Epithelial cell of proximal tubule (primary cell): Measurements from ENCODE around the gene PAQR8. TPM values are rescaled to one million over a fixed set of nuclear protein-coding genes. Genes with fewer than 3 reads are reported as not detected.

Source experiments
- DNase-seq: peaks from one replicate; pipeline ENCODE4 v3.0.0-alpha.2; 2011; ENCODE audit warnings: low read depth
- H3K4me3 ChIP-seq: 2 replicates; pipeline ENCODE4 v1.5.1; 2011; ENCODE audit warnings: low read depth, mild to moderate bottlenecking, low read length
- CTCF ChIP-seq: conservative IDR thresholded peaks from 2 replicates; pipeline ENCODE4 v1.5.1; 2012; ENCODE audit warnings: low read depth, mild to moderate bottlenecking, low read length
- total RNA-seq: library from RNA; depleted of rRNA; stranded (reverse); fragments of >200 nt; gene quantifications from 2 replicates; pipeline ENCODE4 v1.2.3, GENCODE V29; 2015

PAQR8 gene
- total RNA-seq, 1 donor from 2014 or later = 8.2 TPM

GRCh38 chr6:52360028-52360427 is 1.9 kb upstream of the PAQR8 start:
- H3K4me3 ChIP-seq = no peak overlapping the region
- no peak for DNase-seq
- no peak for TF ChIP-seq CTCF

DNA sequence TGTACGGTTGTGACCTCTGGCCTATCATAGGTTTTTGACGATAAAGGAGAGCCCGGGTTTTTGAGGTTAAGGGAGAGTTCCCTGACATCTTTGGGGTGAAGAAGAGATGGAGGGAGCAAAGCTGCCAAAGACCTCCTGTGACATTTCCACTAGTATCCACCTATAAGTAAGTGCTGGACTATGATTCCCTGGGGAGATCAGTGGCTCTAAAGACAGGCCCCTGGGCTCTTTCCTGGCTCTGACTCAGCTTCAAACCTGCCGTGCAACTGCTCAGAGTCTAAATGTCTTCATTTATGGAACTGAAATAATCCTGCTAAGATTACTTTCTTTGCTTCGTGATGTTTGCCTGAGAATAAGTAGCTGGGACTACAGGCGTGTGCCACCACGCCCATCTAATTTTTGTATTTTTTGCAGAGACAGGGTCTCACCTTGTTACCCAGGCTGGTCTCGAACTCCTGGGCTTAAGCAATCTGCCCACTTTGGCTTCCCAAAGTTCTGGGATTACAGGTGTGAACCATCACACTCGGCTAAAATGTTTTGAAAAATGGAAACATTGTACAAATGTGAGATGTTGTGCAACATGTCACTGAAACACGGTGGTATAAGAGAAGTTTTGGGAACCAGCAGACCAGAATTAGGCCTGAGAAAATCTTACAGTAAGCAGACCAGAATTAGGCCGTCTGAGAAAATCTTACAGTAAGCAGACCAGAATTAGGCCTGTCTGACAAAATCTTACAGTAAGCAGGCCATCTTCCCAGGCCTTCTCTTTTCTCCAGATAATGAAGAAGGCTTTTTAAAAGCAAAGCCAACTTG is 1.1 kb upstream of the PAQR8 start:
- no peak overlapping the region for H3K4me3 ChIP-seq

DNA sequence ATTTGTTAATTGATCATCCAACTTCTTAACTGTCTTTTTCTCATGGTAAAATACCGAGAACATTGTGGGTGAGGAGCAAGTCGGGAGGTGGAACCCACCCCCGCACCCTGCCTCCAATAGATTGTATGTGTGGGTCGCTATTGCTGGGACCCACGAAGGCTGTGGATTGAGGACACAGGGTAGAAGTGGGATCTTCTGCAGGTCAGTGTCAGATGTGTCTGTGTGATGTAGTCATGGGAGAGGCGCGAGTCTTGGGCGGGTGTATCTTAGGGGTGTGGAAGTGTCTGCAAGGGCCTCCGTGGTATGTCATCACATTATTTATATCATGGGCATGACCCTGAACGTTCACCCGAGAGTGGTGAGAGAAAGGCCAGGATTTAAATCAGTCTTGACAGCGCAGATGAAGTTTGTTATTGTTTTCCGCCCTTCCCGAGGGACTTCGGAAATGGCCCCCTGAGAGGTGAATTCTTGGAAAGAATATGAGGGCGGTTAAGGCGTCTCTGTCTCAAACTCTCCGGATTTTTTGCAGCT is 472 bp upstream of the PAQR8 start:
- no peak for DNase-seq
- TF ChIP-seq CTCF = no peak
- H3K4me3 ChIP-seq = peak overlapping the region; percentile 68

More for the DNA sequence above, 1.1 kb upstream of the PAQR8 start:
- TF ChIP-seq CTCF = no peak
- DNase-seq = no peak

DNA sequence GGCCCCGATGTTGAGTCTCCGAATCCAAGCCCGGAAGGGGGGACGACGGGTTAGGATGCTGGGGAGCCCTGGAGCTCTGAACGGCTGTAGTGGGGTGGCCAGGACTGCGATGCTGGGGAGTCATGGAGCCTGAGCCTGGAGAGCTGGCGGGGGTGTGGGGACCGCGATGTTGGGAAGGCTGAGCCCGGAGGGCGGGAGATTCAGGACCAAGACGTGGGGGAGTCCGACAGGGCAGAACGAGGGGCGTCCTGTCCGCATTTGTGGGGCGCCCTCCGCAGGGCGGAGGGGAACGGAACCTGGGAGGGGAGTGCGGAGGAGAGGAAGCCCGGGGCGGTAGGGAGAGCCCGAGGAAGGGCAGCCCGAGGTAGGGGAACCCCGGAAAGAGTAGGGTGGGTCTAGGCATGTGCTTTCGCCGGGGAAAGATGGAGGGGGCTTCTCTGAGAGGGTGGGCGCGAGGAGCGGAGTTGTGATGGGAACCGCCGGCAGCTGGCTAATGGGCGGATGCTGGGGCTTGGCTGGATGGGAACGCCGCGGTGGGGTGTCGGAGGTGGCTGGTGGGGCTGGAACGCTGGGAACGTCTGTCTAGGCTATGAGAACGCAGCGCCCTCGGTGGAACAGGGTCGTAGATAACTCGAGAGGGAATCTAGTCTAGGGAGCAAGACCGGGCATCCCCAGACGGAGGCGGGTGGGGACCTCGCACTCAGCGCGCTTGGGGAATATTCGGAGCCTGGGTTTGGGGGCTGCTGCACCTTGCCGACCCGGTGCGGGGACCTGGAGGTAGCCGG is 684 bp downstream of the PAQR8 start:
- peak overlapping the region; percentile 68 for H3K4me3 ChIP-seq
- TF ChIP-seq CTCF = no peak
- no peak for DNase-seq

DNA sequence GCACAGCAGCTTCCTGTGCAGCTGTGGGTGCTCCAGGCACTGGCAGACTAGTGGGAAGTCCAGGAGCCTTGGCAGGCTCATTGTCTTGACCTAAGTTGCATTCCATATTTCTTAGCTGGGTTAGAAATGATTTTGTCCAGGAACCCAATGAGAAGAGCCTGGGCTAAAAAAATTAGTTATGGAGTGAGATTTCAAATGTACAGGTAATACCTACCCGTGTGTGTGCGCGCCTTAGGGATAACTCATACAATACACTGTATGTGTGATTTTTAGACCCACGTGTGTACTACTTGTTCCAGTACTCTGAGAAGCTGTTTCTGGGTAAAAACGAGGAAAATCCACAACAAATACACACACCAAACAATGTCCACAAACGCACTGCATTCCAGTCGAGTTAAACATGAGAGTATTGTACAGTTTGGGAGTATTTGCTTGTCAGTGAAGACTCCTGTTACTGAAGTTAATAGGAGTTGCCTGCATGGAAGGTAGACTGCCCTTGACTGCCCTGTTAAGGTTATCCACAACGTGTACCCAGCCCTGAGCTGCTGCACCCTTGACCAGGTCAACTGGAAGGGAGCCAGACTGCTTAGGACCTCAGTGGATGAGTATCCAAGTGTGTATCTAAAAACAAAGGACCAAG is 1.4 kb downstream of the PAQR8 start:
- peak overlapping the region; percentile 68 for H3K4me3 ChIP-seq
- TF ChIP-seq CTCF = no peak
- no peak for DNase-seq

GRCh38 chr6:52364480-52365166 is 2.7 kb downstream of the PAQR8 start:
- no peak for DNase-seq
- TF ChIP-seq CTCF = no peak
- no peak overlapping the region for H3K4me3 ChIP-seq
